Measurements from ENCODE around the gene CXCR4.
"Not testable (repeated sequence)": the region's sequence is repeated elsewhere in the genome, so short reads cannot be mapped to it uniquely, and the experiment has no call there.

CXCR4 gene

GRCh38 chr2:136115183-136115761, 2.7 kb downstream of the CXCR4 start:
- DNase-seq (ENCODE audit: low read depth in 2 of 2) = no peak

DNA sequence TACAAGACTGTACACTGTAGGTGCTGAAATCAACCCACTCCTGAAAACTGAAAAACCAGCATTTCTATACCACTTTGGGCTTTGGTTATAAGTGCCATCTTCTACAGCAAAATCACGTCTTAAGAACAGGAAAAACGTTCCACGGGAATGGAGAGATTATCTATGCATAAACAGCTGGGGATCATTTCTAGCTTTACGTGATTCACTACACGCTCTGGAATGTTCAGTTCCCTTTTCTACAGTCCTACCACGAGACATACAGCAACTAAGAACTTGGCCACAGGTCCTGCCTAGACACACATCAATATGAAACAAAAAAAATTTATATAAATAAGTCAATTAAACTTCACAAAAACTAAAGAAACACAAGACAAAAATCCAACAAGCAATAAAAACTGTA, 3.6 kb downstream of the CXCR4 start:
- DNase-seq (ENCODE audit: low read depth in 2 of 2) = no peak

- no peak for DNase-seq (ENCODE audit: low read depth in 2 of 2)
These were observed 4.6 kb downstream of the CXCR4 start for GRCh38 chr2:136113209-136113971.

DNA sequence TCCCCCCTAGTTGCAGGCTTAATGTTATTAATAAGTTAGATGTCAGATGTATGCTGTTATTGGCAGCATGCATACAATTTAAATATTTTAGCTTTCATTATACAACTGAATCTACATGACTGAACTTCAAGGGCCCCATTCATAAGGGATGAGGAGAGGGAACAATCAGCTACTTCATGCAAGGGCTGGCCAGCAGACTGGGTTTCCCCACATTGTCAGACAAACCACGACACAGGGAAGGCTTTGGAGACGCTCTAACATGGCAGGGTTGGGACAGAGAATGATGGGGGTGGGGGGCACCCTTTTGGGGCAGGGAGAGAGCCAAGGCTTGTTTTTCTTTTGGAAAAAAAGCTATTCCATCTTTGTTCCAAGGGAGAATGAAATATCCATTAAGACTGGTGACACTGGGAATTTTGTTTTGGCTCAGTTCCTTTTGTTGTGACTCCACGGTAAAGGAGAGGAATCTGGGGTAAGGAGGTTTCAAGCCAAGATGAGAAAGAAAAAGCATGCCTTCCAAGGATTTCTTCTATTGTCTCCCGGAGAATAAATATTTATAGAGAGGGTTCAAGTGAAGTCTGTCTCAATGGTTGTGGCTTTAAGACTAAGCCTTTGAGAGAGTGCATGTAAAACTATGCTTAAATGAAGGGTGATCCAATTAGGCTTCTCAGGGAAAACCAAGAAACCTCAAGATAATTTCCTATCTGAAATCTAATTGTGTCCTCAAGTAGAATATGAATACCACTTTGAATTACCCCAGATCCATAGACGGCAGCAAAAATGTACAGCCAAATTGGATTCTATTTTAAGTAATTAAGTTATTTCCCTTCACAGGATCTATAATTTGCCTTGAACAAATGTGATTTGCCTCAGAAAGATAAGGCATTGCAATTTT, 5.4 kb downstream of the CXCR4 start:
- DNase-seq (ENCODE audit: low read depth in 2 of 2) = no peak

DNA sequence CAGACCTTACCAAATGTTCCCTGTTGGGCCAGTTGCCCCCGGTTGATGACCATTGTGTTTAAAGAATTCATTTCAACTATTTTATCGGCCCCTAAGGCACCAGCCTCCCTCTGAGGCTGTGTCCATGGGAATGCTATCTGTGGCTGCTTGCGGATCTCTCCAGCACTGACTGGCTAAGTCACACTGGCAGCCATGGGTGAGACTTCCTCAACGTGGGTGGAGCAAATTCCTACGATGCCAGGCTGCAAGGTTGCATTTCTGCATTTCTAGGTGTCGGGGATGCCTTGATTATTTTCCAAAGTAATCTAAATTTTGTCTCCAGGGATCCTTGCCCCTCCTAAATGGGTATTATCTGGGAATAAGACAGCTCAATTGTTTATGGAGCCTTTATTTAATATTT, 6.2 kb downstream of the CXCR4 start:
- DNase-seq (ENCODE audit: low read depth in 2 of 2) = no peak

- no peak for DNase-seq (ENCODE audit: low read depth in 2 of 2)
These were observed 7.4 kb downstream of the CXCR4 start for GRCh38 chr2:136110526-136110925.

- no peak for DNase-seq (ENCODE audit: low read depth in 2 of 2)
These were observed 9.5 kb downstream of the CXCR4 start for GRCh38 chr2:136108463-136108862.

GRCh38 chr2:136107051-136108033, 10.6 kb downstream of the CXCR4 start:
- no peak for DNase-seq (ENCODE audit: low read depth in 2 of 2)

DNA sequence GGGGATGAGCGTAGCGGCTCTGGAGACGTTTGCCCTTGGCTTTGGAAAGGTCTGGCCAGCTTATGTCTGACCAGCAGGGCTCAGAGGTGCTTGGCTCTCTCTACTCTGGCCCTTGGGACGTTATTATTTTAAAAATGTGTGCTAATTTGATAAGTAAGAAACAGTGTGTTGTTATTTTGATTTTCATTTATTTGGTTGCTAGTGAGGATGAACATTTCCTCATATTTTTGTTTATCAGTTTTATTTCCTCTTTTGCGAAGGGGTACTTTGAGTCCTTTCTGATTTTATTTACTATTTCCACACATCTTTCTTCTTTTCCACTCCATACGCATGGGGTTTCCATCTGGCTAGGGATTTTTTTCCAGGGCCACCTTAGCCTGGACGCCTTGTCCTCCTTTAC, 11.4 kb downstream of the CXCR4 start:
- DNase-seq (ENCODE audit: low read depth in 2 of 2) = no peak

DNA sequence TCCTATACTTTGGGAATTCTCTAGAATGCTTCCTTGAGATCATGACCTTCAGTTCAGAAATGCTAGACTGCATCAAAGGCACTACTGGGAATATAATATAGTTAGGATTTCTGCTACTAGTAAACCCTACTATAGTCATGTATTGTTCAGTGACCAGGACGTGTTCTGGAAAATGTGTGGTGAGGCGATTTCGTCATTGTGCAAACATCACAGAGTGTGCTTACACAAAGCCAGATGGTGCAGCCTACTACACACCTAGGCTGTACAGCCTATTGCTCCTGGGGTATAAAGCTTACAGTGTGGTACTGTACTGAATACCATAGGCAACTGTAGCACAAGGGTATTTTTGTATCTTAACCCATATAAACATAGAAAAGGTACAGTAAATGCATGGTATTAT, 13.0 kb downstream of the CXCR4 start:
- no peak for DNase-seq (ENCODE audit: low read depth in 2 of 2)

DNA sequence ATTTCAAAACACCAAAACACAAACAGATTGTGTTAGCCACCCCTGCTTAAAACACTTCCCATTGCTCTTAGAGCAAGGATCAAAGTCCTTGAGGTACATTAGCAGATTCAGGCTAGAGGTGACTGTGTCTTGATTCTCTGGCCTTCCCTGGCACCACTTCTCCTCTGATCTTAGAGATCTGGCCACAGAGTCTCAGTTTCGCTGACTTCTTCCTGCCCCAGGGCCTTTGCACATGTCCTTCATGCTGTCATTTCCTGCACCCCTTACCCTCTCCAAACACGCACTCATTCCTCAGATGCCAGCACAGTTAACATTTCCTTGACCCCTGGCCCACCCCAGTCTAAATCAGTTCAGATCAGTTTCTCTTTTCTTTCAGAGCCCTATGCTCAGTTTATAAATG, 16.9 kb downstream of the CXCR4 start:
- DNase-seq (ENCODE audit: low read depth in 2 of 2) = no peak

DNA sequence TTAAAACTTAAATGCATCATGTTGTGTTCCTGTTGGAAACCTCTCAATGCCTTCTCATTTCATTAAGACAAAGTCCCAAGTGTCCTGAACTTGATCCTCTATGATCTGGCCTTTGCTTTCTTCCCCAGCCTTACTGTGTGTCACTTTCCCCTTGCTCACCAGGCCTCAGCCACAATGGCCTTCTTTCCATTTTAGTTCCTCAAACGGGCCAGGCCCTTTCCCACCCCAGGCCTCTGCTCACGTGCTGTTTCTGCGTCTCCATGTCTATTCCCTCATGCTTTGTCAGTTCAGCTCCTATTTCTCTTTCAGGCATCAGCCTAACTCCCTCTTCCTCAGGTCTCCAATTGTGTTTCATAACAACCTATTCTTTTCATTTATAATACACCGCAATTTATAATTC, 19.5 kb downstream of the CXCR4 start:
- DNase-seq (ENCODE audit: low read depth in 2 of 2) = no peak

DNA sequence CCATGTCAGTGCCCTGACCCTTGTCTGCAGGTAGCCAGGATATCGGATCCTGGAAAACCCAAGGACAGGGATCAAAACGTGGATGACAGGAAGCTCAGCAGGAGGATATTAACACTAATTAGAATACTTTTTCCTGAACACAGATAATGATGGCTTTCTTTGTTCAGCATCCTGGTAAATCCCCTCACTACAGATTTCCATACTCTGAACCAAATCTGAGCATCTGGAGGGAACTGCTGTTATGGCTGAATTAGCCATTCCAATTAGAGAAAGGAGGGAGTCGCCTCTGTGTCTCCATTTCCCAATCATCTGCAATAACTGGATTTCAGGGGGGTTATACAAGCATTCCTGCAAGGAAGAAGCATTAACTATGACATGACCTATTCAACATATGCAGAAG, 24.4 kb downstream of the CXCR4 start:
- DNase-seq (ENCODE audit: low read depth in 2 of 2) = no peak

DNA sequence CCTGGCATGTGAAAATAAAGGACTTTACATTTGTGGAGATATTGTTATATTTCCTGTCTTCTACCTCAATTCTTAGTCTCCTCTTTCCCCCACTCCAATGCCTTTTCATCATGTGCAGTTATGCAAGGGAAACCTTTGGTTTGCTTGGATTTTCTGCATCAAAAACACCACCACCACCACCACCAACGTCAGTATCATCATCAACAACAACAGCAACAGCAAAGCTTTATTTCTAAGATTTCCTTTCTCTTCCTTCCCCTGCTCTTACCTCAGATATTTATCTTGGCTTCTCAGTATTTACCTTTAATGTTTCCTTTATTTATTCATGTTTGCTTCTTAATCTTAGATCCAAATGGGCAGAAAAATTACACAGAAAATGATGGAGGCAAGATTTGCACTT, 26.1 kb downstream of the CXCR4 start:
- no peak for DNase-seq (ENCODE audit: low read depth in 2 of 2)

GRCh38 chr2:136087901-136088460, 30.0 kb downstream of the CXCR4 start:
- DNase-seq (ENCODE audit: low read depth in 2 of 2) = not testable (repeated sequence)

- DNase-seq (ENCODE audit: low read depth in 2 of 2) = no peak
These were observed 31.5 kb downstream of the CXCR4 start for GRCh38 chr2:136086253-136087016.

GRCh38 chr2:136085453-136086209, 32.3 kb downstream of the CXCR4 start:
- no peak for DNase-seq (ENCODE audit: low read depth in 2 of 2)

- DNase-seq (ENCODE audit: low read depth in 2 of 2) = no peak
These were observed 36.3 kb downstream of the CXCR4 start for GRCh38 chr2:136081582-136082210.

- no peak for DNase-seq (ENCODE audit: low read depth in 2 of 2)
These were observed 37.8 kb downstream of the CXCR4 start for GRCh38 chr2:136080114-136080513.

Measured in stimulated activated CD8-positive, alpha-beta memory T cell treated with anti-CD3 and anti-CD28 coated beads, Interleukin-7, amount 100 ng/mL, for 1 hour (primary cell).